ENCODE data around the gene TBCCD1.

TBCCD1 gene, protein sequence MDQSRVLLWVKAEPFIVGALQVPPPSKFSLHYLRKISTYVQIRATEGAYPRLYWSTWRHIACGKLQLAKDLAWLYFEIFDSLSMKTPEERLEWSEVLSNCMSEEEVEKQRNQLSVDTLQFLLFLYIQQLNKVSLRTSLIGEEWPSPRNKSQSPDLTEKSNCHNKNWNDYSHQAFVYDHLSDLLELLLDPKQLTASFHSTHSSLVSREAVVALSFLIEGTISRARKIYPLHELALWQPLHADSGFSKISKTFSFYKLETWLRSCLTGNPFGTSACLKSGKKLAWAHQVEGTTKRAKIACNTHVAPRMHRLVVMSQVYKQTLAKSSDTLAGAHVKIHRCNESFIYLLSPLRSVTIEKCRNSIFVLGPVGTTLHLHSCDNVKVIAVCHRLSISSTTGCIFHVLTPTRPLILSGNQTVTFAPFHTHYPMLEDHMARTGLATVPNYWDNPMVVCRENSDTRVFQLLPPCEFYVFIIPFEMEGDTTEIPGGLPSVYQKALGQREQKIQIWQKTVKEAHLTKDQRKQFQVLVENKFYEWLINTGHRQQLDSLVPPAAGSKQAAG

DNA sequence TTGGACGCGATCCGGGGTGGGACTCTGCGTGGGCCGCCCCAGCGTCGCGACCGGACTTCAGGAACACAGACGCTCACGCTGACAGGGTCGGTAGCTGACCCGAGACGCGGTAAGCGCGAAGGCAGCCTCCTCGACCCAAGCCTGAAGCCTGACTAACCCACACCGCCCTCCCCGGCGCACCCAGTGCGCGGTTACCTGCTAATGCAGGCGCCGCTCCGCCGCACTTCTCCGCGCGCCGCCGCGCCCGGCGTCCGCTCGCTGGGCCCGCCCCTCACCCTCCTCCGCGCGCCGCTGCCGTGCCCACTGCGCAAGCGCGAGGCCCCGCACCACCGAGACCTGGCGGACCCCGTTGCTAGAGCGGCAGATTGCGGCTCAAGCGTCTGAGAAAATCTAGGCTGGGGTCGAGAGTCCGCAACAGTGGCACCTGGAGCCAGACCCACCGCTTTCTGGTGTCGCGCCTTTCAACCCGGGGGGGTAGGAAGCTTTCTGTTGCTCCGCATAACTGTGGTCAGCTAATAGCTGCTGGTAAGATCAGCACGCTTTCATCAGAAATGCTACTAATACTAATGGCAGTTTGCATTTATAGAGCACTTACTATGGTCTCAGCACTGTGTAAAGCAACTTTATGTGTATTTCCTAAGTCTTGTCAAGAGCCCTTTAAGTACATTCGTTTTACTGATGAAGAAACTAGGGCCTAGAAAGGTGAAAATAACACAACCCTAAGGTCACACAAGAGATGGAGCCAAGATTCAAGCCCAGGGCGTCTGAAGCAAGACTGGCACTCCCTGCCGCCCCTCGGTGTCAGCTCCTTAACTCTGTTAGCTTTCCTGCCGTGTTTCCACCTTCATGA is at the start of gene TBCCD1:
Gene TBCCD1, minus strand, starts transcription at position 268 of the 850 bp plus-strand sequence. CDS start 3,010 bp downstream, outside the sequence.
- DNase-seq: peak; percentile 76

DNA sequence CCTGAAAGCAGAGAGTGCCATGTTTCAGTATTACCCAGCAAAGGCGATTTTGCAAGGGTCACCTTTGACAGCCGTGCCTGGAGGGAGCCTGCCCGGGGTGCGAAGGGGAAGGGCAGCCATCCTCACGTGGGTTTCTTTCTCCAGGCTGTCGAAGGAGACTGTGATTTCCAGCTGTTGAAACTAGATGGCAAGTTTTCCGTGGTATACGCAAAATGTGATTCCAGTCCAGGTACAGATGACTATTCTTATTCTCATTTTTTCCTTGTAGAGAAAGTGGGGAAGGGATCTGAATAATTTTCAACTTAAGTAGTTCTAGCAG is 49.1 kb upstream of the TBCCD1 start:
- DNase-seq: no peak

- DNase-seq: peak; percentile 82
These were observed 47.7 kb upstream of the TBCCD1 start for GRCh38 chr3:186614597-186615483.

- no peak for DNase-seq
These were observed 47.1 kb upstream of the TBCCD1 start for GRCh38 chr3:186614266-186614596.

DNA sequence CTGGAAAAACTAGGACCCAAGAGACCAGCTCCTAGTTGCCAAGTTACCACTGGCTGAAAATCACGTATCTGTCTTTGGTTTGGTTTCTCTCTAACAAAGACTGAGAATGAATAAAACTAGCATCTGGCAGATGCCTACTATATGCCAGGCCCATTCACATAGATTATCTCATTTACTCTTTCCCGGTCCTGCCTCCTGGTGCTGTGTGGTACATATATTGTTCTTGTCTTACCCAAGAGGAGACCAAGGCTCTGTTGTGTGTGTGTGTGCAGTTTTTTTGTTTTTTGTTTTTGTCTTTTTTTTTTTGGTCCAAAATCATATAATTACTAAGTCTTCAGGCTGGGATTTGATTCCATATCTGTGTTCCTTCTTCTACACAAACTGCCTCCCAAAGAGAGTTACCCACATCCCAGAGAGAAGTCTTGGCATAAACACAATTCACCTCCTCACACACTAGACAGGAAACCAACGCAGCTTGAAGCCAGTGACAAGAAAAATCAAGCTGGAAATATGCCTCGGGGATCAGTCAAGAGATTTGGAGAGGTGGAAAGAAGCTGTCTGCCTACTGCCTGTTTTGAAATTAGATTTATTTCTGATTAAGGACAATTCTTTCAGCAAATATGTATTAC is 46.6 kb upstream of the TBCCD1 start:
- DNase-seq: no peak

DNA sequence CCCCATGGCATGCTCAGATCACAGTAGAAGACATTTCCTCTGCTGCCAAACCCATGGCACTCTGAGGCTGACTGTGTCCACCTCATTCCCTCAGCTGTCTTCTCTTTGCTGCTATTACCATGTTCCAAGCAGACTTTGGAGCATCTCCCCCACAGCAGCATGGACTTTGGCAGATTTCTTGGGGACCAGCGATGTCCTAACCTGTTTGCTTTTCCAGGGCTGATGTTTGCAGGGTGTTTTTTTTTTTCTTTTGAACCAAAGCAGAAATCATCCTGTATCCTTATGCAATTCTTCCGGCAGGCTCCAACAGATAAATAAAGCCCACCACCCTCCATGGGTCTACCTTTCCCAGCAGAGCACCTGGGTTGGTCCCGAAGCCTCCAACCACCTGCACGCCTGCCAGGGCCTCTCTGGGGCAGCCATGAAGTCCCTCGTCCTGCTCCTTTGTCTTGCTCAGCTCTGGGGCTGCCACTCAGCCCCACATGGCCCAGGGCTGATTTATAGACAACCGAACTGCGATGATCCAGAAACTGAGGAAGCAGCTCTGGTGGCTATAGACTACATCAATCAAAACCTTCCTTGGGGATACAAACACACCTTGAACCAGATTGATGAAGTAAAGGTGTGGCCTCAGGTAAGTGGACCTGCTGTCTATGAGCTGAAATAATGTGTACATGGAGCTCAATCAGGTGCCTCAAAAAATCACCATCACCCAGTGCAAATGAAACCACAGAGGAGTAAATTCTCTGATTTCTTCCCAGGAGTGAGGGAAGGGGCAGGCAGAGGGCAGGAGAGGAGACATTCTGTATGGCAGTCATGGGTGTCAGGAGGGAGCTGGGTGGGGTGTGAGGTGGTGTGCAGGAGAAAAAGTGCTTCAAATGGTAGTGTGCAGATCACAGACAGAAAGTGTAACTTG is 45.8 kb upstream of the TBCCD1 start, which contains the start of gene AHSG:
Gene AHSG, plus strand, starts transcription at position 340 of the 916 bp plus-strand sequence. Its CDS starts 82 bp downstream, at position 422.
- DNase-seq: no peak

- DNase-seq: no peak
These were observed 44.9 kb upstream of the TBCCD1 start for GRCh38 chr3:186612065-186612464.

DNA sequence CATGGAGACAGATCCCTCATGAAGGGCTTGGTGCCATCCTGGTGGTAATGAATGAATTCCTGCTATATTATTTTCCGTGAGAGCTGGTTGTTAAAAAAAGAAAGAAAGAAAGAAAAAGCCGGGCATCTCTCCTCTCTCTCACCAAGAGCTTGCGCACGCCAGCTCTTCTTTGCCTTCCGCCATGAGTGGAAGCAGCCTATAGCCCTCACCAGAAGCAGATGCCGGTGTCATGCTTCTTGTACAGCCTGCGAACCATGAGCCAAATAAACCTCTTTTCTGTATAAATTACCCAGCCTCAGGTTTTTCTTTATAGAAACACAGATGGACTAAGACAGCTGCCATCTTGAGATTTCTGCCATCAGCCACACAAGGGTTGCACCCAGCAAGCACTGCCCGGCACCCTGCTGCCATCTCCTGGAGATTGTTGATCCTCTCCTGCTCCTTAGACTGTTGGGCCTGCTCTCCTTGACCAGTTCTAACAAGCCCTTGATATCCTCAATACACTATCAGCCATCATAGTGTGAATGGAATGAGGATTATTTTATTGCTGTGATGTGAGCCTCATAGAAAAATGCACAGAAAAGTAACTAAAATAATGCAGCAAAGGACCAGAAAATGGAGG is 42.2 kb upstream of the TBCCD1 start:
- no peak for DNase-seq

DNA sequence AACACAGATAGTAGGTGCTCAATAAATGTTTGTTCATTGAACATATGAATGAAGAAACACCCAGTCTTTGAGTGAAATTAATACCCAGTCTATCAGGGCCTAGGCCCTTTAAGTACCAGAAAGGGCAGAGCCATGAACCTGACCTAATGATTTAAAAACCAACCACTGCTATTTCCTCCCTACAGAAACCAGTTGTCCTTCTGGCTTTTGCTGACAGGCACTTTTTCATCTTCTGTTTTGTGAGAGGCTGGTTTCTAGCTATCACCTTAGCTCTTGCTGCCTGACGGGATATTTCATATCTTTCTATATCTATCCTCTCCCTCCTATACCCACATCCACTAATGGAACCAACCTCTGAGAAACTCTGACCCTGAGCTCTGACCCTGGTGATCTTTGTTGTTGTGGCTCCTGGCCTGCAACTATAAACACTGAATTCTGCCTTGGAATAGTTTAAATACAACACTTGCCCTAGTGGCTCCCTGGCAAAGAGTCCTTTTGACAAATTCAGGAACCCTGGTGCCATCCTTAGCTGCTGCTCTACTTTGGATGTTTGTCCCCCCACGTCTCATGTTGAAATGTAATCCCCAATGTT is 41.6 kb upstream of the TBCCD1 start:
- DNase-seq: no peak

GRCh38 chr3:186605561-186606545 is 38.7 kb upstream of the TBCCD1 start:
- no peak for DNase-seq

- DNase-seq: no peak
These were observed 37.9 kb upstream of the TBCCD1 start for GRCh38 chr3:186605078-186605477.

GRCh38 chr3:186603159-186603558 is 36.0 kb upstream of the TBCCD1 start:
- no peak for DNase-seq

DNA sequence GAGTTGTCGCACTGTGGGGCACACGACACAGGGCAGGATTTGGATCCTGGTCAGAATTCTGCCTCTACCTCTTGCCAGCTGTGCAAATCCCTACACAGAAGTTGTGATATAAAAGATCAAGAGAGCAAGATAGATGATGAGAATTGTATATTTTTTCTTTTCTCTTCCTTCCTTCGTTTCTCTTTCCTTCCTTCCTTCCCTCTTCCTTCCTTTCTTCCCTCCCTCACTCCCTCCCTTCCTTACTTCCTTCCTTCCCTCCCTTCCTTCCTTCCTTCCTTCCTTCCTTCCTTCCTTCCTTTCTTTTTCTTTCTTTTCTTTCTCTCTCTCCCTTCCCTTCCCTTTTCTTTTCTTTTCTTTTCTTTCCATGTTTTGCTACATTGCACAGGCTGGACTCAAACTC is 33.8 kb upstream of the TBCCD1 start:
- no peak for DNase-seq

- DNase-seq: no peak
These were observed 32.6 kb upstream of the TBCCD1 start for GRCh38 chr3:186599785-186600166.

DNA sequence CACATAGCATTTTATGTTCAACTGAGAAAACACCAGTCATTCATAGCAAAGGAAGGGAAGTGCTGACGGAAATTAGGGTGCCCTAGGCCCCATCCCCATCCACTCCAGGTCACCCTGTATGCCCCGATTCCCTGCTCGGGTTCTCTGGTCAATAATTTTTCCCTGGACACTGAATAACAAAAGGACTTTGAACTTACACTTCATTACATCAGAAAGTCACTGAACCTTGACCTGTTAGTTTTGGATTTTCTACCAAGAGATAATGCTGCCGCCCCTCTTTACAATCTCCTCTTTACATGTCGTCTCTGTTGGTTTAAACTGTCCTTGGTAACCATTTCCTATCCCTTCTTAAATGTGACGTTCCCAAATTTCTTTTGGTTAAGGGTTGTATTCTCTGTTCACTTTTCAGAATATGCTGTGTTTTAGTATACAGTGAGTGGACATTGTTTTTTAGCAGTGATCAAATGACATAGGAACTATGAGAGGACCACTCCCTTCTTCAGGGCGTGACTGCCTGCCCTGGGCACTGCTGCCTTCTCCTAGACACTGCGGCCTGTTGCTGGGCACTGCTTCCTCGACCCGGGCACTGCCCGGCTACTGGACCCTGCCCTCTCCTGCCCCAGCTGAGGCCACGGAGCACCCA is 32.1 kb upstream of the TBCCD1 start:
- no peak for DNase-seq

DNA sequence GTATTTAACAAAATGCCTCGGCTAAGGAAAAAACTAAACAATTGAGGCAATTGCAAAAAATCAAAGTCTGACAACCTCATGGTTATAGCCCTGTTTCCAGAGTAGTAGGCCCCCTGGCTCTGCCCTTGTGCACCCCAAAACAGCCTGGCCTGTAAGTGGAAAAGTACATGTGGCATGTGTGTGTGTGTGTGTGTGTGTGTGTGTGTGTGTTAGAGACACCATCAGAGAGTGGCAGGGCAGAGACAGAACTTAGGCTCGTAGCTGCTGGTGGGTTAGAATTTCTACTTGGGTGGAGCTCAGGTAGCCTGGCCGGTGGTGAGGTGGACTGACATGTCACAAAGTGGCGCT is 31.6 kb upstream of the TBCCD1 start:
- DNase-seq: no peak

GRCh38 chr3:186598108-186598784 is 31.1 kb upstream of the TBCCD1 start:
- DNase-seq: no peak

Data from NCI-H1694 treated with DMSO at 0.1 percent for 48 hours (cell line).